ENCODE measurements around the gene PLD5.

DNA sequence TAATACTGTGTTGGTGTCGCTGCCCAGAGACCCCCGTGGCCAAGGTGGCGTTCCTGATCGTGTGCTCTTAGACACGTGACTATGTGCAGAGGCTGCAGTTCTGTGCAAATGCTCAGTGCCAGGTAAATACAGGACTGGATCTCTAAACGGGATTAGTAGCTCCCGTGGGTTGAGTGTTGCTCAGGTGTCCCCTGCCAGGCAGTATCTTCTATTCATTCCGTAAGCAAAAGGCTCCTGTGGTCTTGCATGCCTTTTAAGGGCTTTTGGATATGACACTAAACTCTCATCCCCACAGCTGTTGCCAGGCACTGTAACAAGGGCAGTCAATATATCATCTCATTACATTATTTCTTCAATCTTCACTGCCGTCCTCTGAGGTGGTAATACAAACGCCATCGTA, 431.4 kb downstream of the PLD5 start:
- TF ChIP-seq POLR2AphosphoS5 (IDR thresholded peaks at IDR 0.05; ENCODE audit: low read depth, low read length) (no peak), POLR2A (IDR thresholded peaks at IDR 0.05; ENCODE audit: low read depth, low read length) (no peak)
